ENCODE data around the gene ILK. TPM values are rescaled to one million over a fixed set of nuclear protein-coding genes. Genes with fewer than 3 reads are reported as not detected.

ILK gene
- total and polyA plus RNA-seq, 9 donors, result 79.8 to 337 (median 140) TPM

- no peak for DNase-seq
- TF ChIP-seq POLR2A (IDR thresholded peaks at IDR 0.05), result no peak
- TF ChIP-seq EP300 (IDR thresholded peaks at IDR 0.05), result no peak
- TF ChIP-seq CTCF (IDR thresholded peaks at IDR 0.05), result no peak
- intact Hi-C loops (cut with DNase I), result no loop called here
Measured at GRCh38 chr11:6656584-6656915, 53.0 kb downstream of the ILK start.

GRCh38 chr11:6656936-6657335 lies 53.4 kb downstream of the ILK start:
- DNase-seq, result peak in 1 of 5 donors; percentile 21
- no peaks in the 10 kb centered on the region for H3K36me3 ChIP-seq
- H3K27ac ChIP-seq, result no peak overlapping the region
- peaks cover 8% of the 10 kb centered on the region for H3K4me1 ChIP-seq (ENCODE audit: insufficient read depth)
- H3K27me3 ChIP-seq, result no peaks in the 10 kb centered on the region
- 47 to 48% (median 48%) methylated on average over 5 of the region's 5 CpGs for WGBS, 3 donors
- TF ChIP-seq EP300 (IDR thresholded peaks at IDR 0.05) (no peak), CTCF (IDR thresholded peaks at IDR 0.05) (no peak), POLR2A (IDR thresholded peaks at IDR 0.05) (no peak)
- intact Hi-C loops (cut with DNase I), result no loop called here
- H3K9me3 ChIP-seq, result no peaks in the 10 kb centered on the region
- H3K4me3 ChIP-seq, result no peak overlapping the region

More at GRCh38 chr11:6656584-6656915, 53.0 kb downstream of the ILK start:
- Histone ChIP-seq H3K36me3 (no peaks in the 10 kb centered on the region), H3K9me3 (no peaks in the 10 kb centered on the region), H3K4me1 (ENCODE audit: insufficient read depth) (peaks cover 8% of the 10 kb centered on the region), H3K27ac (no peak overlapping the region), H3K27me3 (no peaks in the 10 kb centered on the region), H3K4me3 (peak overlapping the region; percentile 53)
- 44 to 52% (median 51%) methylated on average over 4 of the region's 4 CpGs for WGBS, 3 donors

DNA sequence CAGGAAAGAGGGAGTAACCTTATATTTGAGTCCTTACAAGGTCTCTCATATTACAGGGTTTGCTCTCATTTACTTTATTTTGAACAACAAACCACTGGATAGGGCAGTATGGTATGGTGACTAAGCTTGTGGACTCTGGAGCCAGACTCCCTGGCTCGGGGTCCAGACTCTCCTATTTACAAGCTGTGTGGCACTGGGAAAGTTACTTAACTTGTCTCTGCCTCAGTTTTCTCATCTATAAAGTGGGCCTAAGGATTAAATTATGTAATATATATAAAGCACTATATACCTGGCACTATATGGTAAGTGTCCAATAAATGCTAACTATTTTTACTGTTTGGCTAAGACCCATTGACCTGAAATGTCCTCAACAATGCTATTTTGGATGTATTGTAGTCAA lies 53.8 kb downstream of the ILK start:
- no peaks in the 10 kb centered on the region for H3K27me3 ChIP-seq
- no peak overlapping the region for H3K4me3 ChIP-seq
- H3K36me3 ChIP-seq, result no peaks in the 10 kb centered on the region
- H3K4me1 ChIP-seq (ENCODE audit: insufficient read depth), result peaks cover 8% of the 10 kb centered on the region
- no peak for DNase-seq
- H3K27ac ChIP-seq, result no peak overlapping the region
- intact Hi-C loops (cut with DNase I), result no loop called here
- H3K9me3 ChIP-seq, result no peaks in the 10 kb centered on the region
- WGBS, 3 donors, result 13 to 28% (median 22%) methylated on average over 1 of the region's 1 CpG
- TF ChIP-seq POLR2A (IDR thresholded peaks at IDR 0.05) (no peak), CTCF (IDR thresholded peaks at IDR 0.05) (no peak), EP300 (IDR thresholded peaks at IDR 0.05) (no peak)

DNA sequence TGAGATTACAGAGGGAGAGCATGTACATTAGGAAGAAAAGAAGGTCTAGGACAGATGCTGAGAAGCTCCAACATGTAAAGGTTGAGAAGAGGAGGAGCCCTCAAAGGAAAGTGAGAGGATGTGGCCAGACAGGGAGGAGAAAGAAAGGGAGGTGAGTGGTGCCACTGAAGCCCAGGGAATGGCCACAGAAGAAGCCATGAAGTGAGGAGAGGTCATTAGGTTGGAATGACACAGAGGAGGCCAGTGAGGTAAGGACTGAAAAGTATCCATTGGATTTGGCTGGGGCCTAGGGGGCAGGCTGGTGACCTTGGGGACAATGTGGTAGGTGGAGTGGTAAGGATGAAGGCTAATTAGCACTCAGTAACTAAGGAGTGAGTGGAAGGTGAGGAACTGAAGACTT lies 55.1 kb downstream of the ILK start:
- Histone ChIP-seq H3K4me3 (no peak overlapping the region), H3K4me1 (ENCODE audit: insufficient read depth) (peaks cover 7% of the 10 kb centered on the region), H3K9me3 (no peaks in the 10 kb centered on the region), H3K36me3 (no peaks in the 10 kb centered on the region), H3K27me3 (no peaks in the 10 kb centered on the region), H3K27ac (no peak overlapping the region)
- intact Hi-C loops (cut with DNase I), result no loop called here
- TF ChIP-seq CTCF (IDR thresholded peaks at IDR 0.05) (no peak), POLR2A (IDR thresholded peaks at IDR 0.05) (no peak), EP300 (IDR thresholded peaks at IDR 0.05) (no peak)
- no peak for DNase-seq

Other genes with a start within 250 kb of the ILK start
- 10 to 100 TPM; 12.9 to 35.4 (median 30.7) TPM for gene SMPD1, start 213.3 kb upstream of the ILK start, total RNA-seq
- gene SMPD1, start 213.3 kb upstream of the ILK start, polyA plus RNA-seq, result 10 to 100 TPM; 16.8 to 50.5 TPM
- gene APBB1, start 184.7 kb upstream of the ILK start, total RNA-seq, result 10 to 100 TPM; 50.1 to 90.9 (median 60.4) TPM
- gene APBB1, start 184.7 kb upstream of the ILK start, polyA plus RNA-seq, result 10 to 100 TPM; 34.1 to 57.7 TPM
- 1 to 10 TPM in 5 of 7 donors, under 1 TPM in 2; 0.46 to 4.1 (median 2.4) TPM for gene HPX, start 162.8 kb upstream of the ILK start, total RNA-seq
- 1 to 10 TPM in 1 of 2 donors, under 1 TPM in 1; 0.48 to 1.1 TPM for gene HPX, start 162.8 kb upstream of the ILK start, polyA plus RNA-seq
- 10 to 100 TPM in 6 of 7 donors, 1 to 10 TPM in 1; 9.7 to 27.4 (median 19.7) TPM for gene TRIM3, start 129.8 kb upstream of the ILK start, total RNA-seq
- gene TRIM3, start 129.8 kb upstream of the ILK start, polyA plus RNA-seq, result 10 to 100 TPM; 13.6 to 14.7 TPM
- gene ARFIP2, start 122.4 kb upstream of the ILK start, total RNA-seq, result 10 to 100 TPM; 43.6 to 70.4 (median 49.5) TPM
- gene ARFIP2, start 122.4 kb upstream of the ILK start, polyA plus RNA-seq, result 10 to 100 TPM; 35.8 to 37.8 TPM
- gene TIMM10B, start 122.3 kb upstream of the ILK start, total RNA-seq, result 10 to 100 TPM; 21.8 to 64.7 (median 38.4) TPM
- 10 to 100 TPM; 19.4 to 52.1 TPM for gene TIMM10B, start 122.3 kb upstream of the ILK start, polyA plus RNA-seq
- gene DNHD1, start 106.5 kb upstream of the ILK start, total RNA-seq, result 10 to 100 TPM in 3 of 7 donors, 1 to 10 TPM in 4; 7.5 to 27.6 (median 9.3) TPM
- 1 to 10 TPM; 4.0 to 4.5 TPM for gene DNHD1, start 106.5 kb upstream of the ILK start, polyA plus RNA-seq
- gene RRP8, start 158 bp upstream of the ILK start, total RNA-seq, result 10 to 100 TPM in 5 of 7 donors, 1 to 10 TPM in 2; 8.2 to 25.5 (median 17.1) TPM
- 10 to 100 TPM; 13.4 to 32.7 TPM for gene RRP8, start 158 bp upstream of the ILK start, polyA plus RNA-seq
- 100 to 1,000 TPM in 2 of 7 donors, 10 to 100 TPM in 5; 45.1 to 109 (median 76.8) TPM for gene TAF10, start 8.4 kb downstream of the ILK start, total RNA-seq
- gene TAF10, start 8.4 kb downstream of the ILK start, polyA plus RNA-seq, result 100 to 1,000 TPM in 1 of 2 donors, 10 to 100 TPM in 1; 40.0 to 183 TPM
- gene TPP1, start 15.6 kb downstream of the ILK start, total RNA-seq, result 10 to 100 TPM; 21.0 to 71.8 (median 58.2) TPM
- 100 to 1,000 TPM in 1 of 2 donors, 10 to 100 TPM in 1; 40.5 to 360 TPM for gene TPP1, start 15.6 kb downstream of the ILK start, polyA plus RNA-seq
- gene DCHS1, start 52.0 kb downstream of the ILK start, total RNA-seq, result 10 to 100 TPM; 14.8 to 36.8 (median 23.0) TPM
- gene DCHS1, start 52.0 kb downstream of the ILK start, polyA plus RNA-seq, result 10 to 100 TPM in 1 of 2 donors, 1 to 10 TPM in 1; 5.2 to 20.2 TPM
- gene MRPL17, start 79.6 kb downstream of the ILK start, total RNA-seq, result 10 to 100 TPM; 23.0 to 37.9 (median 30.7) TPM
- gene MRPL17, start 79.6 kb downstream of the ILK start, polyA plus RNA-seq, result 10 to 100 TPM; 28.2 to 30.1 TPM
- under 1 TPM in 4 of 7 donors, not detected in 3; under 0.01 to 0.17 (median 0.05) TPM for gene OR2AG2, start 168.2 kb downstream of the ILK start, total RNA-seq
- under 1 TPM in 1 of 2 donors, not detected in 1; 0.03 TPM for gene OR2AG2, start 168.2 kb downstream of the ILK start, polyA plus RNA-seq
- not detected for gene OR2AG1, start 179.2 kb downstream of the ILK start, total RNA-seq
- not detected for gene OR2AG1, start 179.2 kb downstream of the ILK start, polyA plus RNA-seq
- under 1 TPM in 5 of 7 donors, not detected in 2; 0.17 to 0.46 (median 0.20) TPM for gene OR6A2, start 195.9 kb downstream of the ILK start, total RNA-seq
- not detected for gene OR6A2, start 195.9 kb downstream of the ILK start, polyA plus RNA-seq
- gene OR10A5, start 241.9 kb downstream of the ILK start, total RNA-seq, result not detected
- not detected for gene OR10A5, start 241.9 kb downstream of the ILK start, polyA plus RNA-seq